GM23338 (cell line): ENCODE measurements around the gene EVI5L. TPM values are rescaled to one million over a fixed set of nuclear protein-coding genes. Genes with fewer than 3 reads are reported as not detected.

Source experiments
- ATAC-seq: fragments of 200-7000 bp; cut with Tn5 transposase; 3 replicates; pipeline ENCODE4 v1.9.1; 2020
- DNase-seq: peaks from one replicate; pipeline ENCODE4 v3.0.0-alpha.2; 2015; ENCODE audit warnings: low spot score
- H2AFZ ChIP-seq: fragments of 200-600 bp; sonication (generic); 2 replicates; pipeline ENCODE4 v1.8.0; 2016; ENCODE audit warnings: antibody characterized with exemption, mild to moderate bottlenecking, moderate library complexity
- H3F3A ChIP-seq: fragments of 200-600 bp; sonication (generic); replicated peaks from 2 replicates; pipeline ENCODE4 v1.8.0; 2017; ENCODE audit warnings: antibody characterized with exemption, mixed run types, low read depth
- H3K27ac ChIP-seq: fragments of 200-600 bp; sonication (generic); 2 replicates; pipeline ENCODE4 v1.6.1; 2016; ENCODE audit warnings: low read depth
- H3K27me3 ChIP-seq: fragments of 200-600 bp; sonication (generic); 2 replicates; pipeline ENCODE4 v1.8.0; 2016; ENCODE audit warnings: mild to moderate bottlenecking, mixed run types, moderate library complexity; ENCODE audit not compliant: insufficient read depth
- H3K36me3 ChIP-seq: fragments of 200-600 bp; sonication (generic); 2 replicates; pipeline ENCODE4 v1.8.0; 2016; ENCODE audit warnings: mild to moderate bottlenecking; ENCODE audit not compliant: insufficient read depth
- H3K4me1 ChIP-seq: fragments of 200-600 bp; sonication (generic); 2 replicates; pipeline ENCODE4 v1.8.0; 2016; ENCODE audit warnings: mild to moderate bottlenecking, moderate library complexity; ENCODE audit not compliant: insufficient read depth
- H3K4me2 ChIP-seq: fragments of 200-600 bp; sonication (generic); 2 replicates; pipeline ENCODE4 v1.7.1; 2017; ENCODE audit warnings: mixed run types
- H3K4me3 ChIP-seq: fragments of 200-600 bp; sonication (generic); 2 replicates; pipeline ENCODE4 v1.6.1; 2016; ENCODE audit warnings: mixed run types
- H3K79me2 ChIP-seq: fragments of 200-600 bp; sonication (generic); replicated peaks from 2 replicates; pipeline ENCODE4 v1.8.0; 2017; ENCODE audit warnings: mild to moderate bottlenecking; ENCODE audit not compliant: insufficient read depth
- H3K9me2 ChIP-seq: fragments of 200-600 bp; sonication (generic); 2 replicates; pipeline ENCODE4 v1.8.0; 2017; ENCODE audit not compliant: insufficient read depth
- H4K20me1 ChIP-seq: fragments of 200-600 bp; sonication (generic); replicated peaks from 2 replicates; pipeline ENCODE4 v1.8.0; 2017; ENCODE audit warnings: mild to moderate bottlenecking; ENCODE audit not compliant: insufficient read depth
- H3K27ac Mint-ChIP-seq: 2 replicates; pipeline ENCODE4 v1.8.0; 2020; ENCODE audit warnings: inconsistent platforms, mild to moderate bottlenecking, moderate library complexity, mixed read lengths
- H3K27me3 Mint-ChIP-seq: 3 replicates; pipeline ENCODE4 v1.8.0; 2022; ENCODE audit warnings: low read depth, mild to moderate bottlenecking, moderate library complexity, mixed read lengths, inconsistent platforms; ENCODE audit not compliant: insufficient read depth, poor library complexity
- H3K36me3 Mint-ChIP-seq: 3 replicates; pipeline ENCODE4 v1.8.0; 2021; ENCODE audit warnings: low read depth, mild to moderate bottlenecking, inconsistent platforms, moderate library complexity, mixed read lengths
- H3K4me1 Mint-ChIP-seq: 3 replicates; pipeline ENCODE4 v1.8.0; 2020; ENCODE audit warnings: mild to moderate bottlenecking, inconsistent platforms, mixed read lengths
- H3K4me3 Mint-ChIP-seq: 3 replicates; pipeline ENCODE4 v1.8.0; 2021; ENCODE audit warnings: moderate library complexity, mild to moderate bottlenecking, inconsistent platforms, mixed read lengths
- H3K9me3 Mint-ChIP-seq: 3 replicates; pipeline ENCODE4 v1.8.0; 2020; ENCODE audit warnings: moderate library complexity, mild to moderate bottlenecking, inconsistent platforms, mixed read lengths
- CREB1 ChIP-seq: fragments of 250-450 bp; sonication (Bioruptor Pico); IDR thresholded peaks from 2 replicates; pipeline ENCODE4 v1.5.0; 2020; ENCODE audit warnings: low read depth, mild to moderate bottlenecking, moderate library complexity
- CTCF ChIP-seq, 2 experiments: fragments of 200-600 bp in 1 of 2; sonication (generic) in 1 of 2; conservative IDR thresholded peaks; 2 replicates each; pipeline versions ENCODE4 v1.5.1 to v1.6.1; 2016 to 2017; ENCODE audit warnings: antibody characterized with exemption in 2 of 2, low read depth in 2 of 2, mild to moderate bottlenecking in 2 of 2, moderate library complexity in 1 of 2
- EZH2 ChIP-seq: fragments of 200-600 bp; sonication (generic); IDR thresholded peaks from one replicate; pipeline ENCODE4 v1.8.0; 2017; ENCODE audit warnings: antibody characterized with exemption, mild to moderate bottlenecking, low read depth; ENCODE audit not compliant: unreplicated experiment
- EZH2phosphoT487 ChIP-seq: fragments of 200-600 bp; sonication (generic); IDR thresholded peaks from one replicate; pipeline ENCODE4 v1.8.1; 2018; ENCODE audit warnings: antibody characterized with exemption; ENCODE audit not compliant: unreplicated experiment
- JUNB ChIP-seq: IDR thresholded peaks from one replicate; pipeline ENCODE4 v1.6.1; 2016; ENCODE audit warnings: antibody characterized with exemption; ENCODE audit not compliant: unreplicated experiment
- NANOG ChIP-seq: IDR thresholded peaks from 2 replicates; pipeline ENCODE4 v1.6.1; 2016; ENCODE audit warnings: antibody characterized with exemption, borderline replicate concordance
- POLR2AphosphoS5 ChIP-seq: IDR thresholded peaks from 2 replicates; pipeline ENCODE4 v1.6.1; 2016; ENCODE audit warnings: antibody characterized with exemption, low read depth
- STAT1 ChIP-seq: IDR thresholded peaks from one replicate; pipeline ENCODE4 v1.6.1; 2016; ENCODE audit warnings: antibody characterized with exemption; ENCODE audit not compliant: unreplicated experiment
- ZNF331 ChIP-seq: fragments of 250-450 bp; sonication (Bioruptor Pico); IDR thresholded peaks from 2 replicates; pipeline ENCODE4 v1.5.0; 2020; ENCODE audit warnings: low read depth, mild to moderate bottlenecking, moderate library complexity
- polyA plus RNA-seq: library from polyadenylated mRNA; unstranded; fragments of >200 nt; fragmentation: Nextera tagmentation; extraction: Ambion mirVana; gene quantifications from 2 replicates; pipeline ENCODE4 v1.2.1, GENCODE V29; 2016
- total RNA-seq: library from RNA; depleted of rRNA; stranded (reverse); fragments of >200 nt; shearing (Covaris generic); gene quantifications from 2 replicates; pipeline ENCODE4 v1.2.3, GENCODE V29; 2014
- TF ChIP-seq, protein P1 (sequence below): IDR thresholded peaks from one replicate; pipeline ENCODE4 v1.6.1; 2018; ENCODE audit warnings: antibody characterized with exemption; ENCODE audit not compliant: unreplicated experiment
- TF ChIP-seq, protein P2 (sequence below): IDR thresholded peaks from 2 replicates; pipeline ENCODE4 v1.6.1; 2016; ENCODE audit warnings: antibody characterized with exemption

Gene EVI5L
- total and polyA plus RNA-seq, 2 experiments from 2014 or later, result 4.5 to 16.2 TPM

GRCh38 chr19:7844405-7844804 lies 14.4 kb downstream of the EVI5L start (continued):
- no peak for TF ChIP-seq CTCF (conservative IDR thresholded peaks at IDR 0.05; ENCODE audit: low read depth in 2 of 2)
- no peak for TF ChIP-seq ZNF331 (CRISPR knock-in tag)
- TF ChIP-seq EZH2, result no peak
- no peak for TF ChIP-seq EZH2phosphoT487
- no peak for TF ChIP-seq POLR2AphosphoS5
- TF ChIP-seq, protein P1, sequence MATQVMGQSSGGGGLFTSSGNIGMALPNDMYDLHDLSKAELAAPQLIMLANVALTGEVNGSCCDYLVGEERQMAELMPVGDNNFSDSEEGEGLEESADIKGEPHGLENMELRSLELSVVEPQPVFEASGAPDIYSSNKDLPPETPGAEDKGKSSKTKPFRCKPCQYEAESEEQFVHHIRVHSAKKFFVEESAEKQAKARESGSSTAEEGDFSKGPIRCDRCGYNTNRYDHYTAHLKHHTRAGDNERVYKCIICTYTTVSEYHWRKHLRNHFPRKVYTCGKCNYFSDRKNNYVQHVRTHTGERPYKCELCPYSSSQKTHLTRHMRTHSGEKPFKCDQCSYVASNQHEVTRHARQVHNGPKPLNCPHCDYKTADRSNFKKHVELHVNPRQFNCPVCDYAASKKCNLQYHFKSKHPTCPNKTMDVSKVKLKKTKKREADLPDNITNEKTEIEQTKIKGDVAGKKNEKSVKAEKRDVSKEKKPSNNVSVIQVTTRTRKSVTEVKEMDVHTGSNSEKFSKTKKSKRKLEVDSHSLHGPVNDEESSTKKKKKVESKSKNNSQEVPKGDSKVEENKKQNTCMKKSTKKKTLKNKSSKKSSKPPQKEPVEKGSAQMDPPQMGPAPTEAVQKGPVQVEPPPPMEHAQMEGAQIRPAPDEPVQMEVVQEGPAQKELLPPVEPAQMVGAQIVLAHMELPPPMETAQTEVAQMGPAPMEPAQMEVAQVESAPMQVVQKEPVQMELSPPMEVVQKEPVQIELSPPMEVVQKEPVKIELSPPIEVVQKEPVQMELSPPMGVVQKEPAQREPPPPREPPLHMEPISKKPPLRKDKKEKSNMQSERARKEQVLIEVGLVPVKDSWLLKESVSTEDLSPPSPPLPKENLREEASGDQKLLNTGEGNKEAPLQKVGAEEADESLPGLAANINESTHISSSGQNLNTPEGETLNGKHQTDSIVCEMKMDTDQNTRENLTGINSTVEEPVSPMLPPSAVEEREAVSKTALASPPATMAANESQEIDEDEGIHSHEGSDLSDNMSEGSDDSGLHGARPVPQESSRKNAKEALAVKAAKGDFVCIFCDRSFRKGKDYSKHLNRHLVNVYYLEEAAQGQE, result no peak
- TF ChIP-seq, protein P2, sequence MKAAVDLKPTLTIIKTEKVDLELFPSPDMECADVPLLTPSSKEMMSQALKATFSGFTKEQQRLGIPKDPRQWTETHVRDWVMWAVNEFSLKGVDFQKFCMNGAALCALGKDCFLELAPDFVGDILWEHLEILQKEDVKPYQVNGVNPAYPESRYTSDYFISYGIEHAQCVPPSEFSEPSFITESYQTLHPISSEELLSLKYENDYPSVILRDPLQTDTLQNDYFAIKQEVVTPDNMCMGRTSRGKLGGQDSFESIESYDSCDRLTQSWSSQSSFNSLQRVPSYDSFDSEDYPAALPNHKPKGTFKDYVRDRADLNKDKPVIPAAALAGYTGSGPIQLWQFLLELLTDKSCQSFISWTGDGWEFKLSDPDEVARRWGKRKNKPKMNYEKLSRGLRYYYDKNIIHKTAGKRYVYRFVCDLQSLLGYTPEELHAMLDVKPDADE, result no peak
- TF ChIP-seq JUNB, result no peak
- no peak for TF ChIP-seq NANOG
- no peak for TF ChIP-seq CREB1 (CRISPR knock-in tag)

DNA sequence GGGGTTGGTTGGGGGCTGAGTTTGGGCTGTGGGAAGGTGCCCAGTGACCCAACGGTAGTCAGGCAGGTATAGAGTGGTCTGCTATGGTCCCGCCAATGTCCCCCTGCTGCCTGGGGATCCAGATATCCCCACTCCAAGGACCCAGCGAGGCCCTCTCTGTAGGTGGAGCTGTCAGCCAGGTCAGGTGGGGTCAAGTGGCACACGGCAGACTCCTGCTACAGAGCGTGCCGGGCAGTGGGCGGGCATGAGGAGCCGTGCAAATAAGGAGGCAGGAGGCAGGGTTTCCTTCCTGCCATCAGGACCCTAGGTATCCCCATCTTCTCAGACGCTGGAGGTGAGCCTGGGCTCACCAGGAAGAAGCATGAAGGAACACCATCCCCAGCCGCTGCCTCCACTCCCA lies 14.9 kb downstream of the EVI5L start:
- DNase-seq, result no peak
- Mint-ChIP-seq H3K4me1 (no peaks in the 10 kb centered on the region), H3K9me3 (peaks cover 6% of the 10 kb centered on the region; the same call in 2 of the 3 replicates), H3K36me3 (no peaks in the 10 kb centered on the region; the same call in 2 of the 3 replicates), H3K27ac (no peak overlapping the region), H3K27me3 (peaks cover 12% of the 10 kb centered on the region), H3K4me3 (no peak overlapping the region)
- Histone ChIP-seq H3F3A (peaks cover 18% of the 10 kb centered on the region), H3K4me2 (no peak overlapping the region), H4K20me1 (no peaks in the 10 kb centered on the region), H3K27ac (no peak overlapping the region), H3K9me2 (no peaks in the 10 kb centered on the region), H2AFZ (no peak overlapping the region), H3K4me1 (no peaks in the 10 kb centered on the region), H3K4me3 (no peak overlapping the region), H3K27me3 (no peaks in the 10 kb centered on the region), H3K36me3 (no peaks in the 10 kb centered on the region), H3K79me2 (no peaks in the 10 kb centered on the region)
- no peak for ATAC-seq
- TF ChIP-seq EZH2 (no peak), NANOG (no peak), CREB1 (CRISPR knock-in tag) (no peak), JUNB (no peak), STAT1 (no peak), CTCF (conservative IDR thresholded peaks at IDR 0.05; ENCODE audit: low read depth in 2 of 2) (no peak)
- TF ChIP-seq, protein P2, result no peak
- TF ChIP-seq, protein P1, result no peak
